Activated CD4-positive, alpha-beta T cell treated with anti-CD3 and anti-CD28 coated beads, Interleukin-2, amount 50 U/mL, for 48 hours (primary cell): Measurements from ENCODE around the gene GDF11.

Experiments
- DNase-seq, 2 experiments: peaks; one replicate each; pipeline ENCODE4 v3.0.0-alpha.2; 2020

Gene GDF11

DNA sequence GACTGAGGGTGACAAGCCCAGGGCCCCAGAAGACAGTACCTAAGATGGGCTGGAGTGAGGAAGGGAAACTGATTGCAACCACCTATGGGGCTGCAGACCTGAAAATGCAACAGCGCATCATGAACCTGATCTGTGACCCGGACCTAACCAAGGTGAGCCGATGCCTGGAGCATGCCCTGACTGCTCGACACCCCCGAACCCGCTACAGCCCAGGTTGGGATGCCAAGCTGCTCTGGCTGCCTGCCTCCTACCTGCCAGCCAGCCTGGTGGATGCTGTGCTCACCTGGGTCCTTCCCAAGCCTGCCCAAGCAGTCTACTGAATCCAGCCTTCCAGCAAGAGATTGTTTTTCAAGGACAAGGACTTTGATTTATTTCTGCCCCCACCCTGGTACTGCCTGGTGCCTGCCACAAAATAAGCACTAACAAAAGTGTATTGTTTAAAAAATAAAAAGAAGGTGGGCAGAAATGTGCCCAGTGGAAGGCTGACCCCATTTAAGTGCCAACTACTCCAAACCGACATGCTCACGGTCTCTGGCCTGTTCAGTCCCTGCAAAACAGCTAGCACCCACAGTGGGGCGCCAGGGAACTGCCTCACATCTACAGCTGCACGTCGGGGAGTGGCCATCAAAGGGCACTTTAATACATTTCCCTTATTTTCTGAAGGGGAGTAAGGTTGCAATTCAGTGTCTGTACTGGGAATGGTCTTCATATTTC lies 18.5 kb upstream of the GDF11 start:
- peak; percentile 69 to 81 for DNase-seq

DNA sequence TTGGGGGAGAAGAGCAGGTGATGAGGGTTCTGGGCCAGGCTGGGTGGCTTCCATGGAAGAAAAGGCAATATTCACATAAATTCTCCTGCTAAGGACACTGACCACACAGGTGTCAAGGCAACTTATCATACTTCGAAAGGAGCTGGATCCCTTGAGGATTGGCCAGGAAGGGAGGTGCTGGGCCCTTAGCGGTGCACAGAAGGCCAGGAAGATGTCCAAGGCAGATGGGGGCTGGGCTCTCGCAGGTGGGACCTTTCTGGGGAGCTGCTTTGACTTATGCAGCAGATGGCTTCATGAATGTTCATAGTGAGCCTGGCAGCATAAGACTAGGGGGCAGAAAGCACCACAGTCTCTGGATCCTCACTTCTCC lies 18.0 kb upstream of the GDF11 start:
- DNase-seq: no peak

DNA sequence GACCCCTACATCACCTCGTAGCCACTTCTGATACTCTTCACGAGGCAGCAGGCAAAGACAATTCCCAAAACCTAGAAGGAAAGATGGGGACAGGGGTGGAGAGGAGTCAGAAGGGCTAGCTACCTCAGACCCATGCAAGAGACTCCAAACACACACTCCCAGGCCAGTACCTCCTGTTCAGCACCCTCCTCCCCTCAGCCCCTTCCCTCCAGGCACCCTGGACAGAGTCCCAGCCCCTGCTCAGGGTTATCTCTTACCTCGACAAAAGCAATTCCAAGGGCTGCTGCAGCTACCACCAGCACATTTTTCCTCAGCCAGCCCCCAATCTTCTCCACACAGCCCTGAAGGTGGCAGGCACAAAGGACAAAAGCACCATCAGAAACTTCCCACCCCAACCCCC lies 17.4 kb upstream of the GDF11 start:
- DNase-seq: no peak

DNA sequence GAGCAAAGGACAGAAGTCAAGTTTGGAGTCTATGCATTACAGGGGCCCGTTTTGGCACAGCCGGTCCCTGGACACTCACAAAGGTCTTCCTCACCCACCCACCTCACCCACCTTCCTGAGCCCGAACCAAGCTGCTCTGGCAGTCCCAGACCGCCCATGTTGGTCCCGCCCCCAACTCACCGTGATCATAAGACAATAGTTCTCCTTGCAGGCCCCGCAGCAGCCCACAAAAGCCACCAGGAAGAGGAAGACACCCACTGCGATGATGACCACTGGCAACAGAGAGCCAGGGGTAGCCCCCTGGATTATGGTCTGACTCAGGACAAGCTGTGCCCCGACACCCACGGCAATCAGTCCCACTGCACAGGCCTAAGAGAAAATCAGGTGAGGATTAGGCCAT lies 16.0 kb upstream of the GDF11 start:
- DNase-seq: no peak

DNA sequence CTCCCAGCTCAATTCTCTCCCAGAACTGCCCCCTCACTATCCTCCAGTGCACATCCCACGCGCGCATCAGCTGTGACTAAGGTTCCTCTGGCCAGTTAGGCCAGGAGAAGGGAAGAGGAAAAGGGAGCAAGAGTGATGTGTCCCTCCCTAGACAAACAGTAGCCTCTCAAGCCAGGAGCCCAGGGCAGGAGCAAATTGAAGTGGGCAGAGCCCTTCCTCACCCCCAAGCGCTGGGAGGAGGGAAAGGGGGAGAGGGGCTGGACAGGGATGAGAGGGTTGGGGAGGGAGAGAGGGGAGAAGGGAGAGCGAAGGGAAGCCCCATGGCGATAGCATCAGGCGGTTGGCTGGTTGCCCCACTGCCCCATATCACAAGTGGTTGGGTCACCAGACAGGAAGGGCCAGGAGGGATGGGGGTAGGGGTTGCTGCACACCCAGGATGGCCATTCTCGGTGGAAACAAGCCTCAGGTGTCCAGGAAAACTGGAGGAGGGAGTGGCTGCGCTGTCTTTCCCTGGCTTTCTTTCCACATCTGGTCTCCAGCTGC lies 15.2 kb upstream of the GDF11 start:
- no peak for DNase-seq

DNA sequence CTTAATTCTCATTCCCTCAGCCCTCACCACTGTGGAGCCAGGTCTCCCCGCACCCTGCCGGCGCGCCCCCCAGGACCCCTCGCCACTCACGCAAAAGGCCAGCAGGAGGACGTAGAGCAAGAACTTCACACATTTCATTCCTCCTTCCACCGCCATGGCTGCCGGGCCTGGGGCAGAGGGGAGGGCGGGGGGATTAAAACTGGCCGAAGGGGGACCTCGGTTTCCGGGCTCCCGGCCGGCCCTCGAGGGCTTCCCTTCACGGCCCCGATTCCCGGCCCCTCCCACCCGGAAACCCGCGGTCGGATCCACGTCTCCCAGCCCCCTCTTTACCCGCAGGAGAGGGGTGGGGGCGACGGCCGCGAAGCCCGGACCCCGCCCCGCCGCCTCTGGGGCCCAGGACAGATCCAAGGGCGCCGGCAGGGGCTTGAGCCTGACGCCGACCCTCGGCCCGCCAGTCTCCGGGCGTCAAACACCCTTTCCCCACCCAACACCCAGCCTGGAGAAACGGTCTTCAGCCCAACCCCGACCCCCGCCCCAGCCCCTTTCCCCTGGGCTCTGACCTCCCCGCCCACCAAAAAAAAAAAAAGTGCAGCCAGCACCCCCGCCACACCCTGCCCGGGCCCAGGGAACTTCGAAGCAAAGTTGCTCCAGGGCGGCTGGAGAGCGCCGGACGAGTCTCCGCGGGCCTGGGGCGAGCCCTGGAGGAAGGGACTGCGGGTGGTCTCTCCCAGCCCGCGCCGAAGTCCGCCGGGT lies 14.6 kb upstream of the GDF11 start:
- peak; percentile 33 to 34 for DNase-seq

DNA sequence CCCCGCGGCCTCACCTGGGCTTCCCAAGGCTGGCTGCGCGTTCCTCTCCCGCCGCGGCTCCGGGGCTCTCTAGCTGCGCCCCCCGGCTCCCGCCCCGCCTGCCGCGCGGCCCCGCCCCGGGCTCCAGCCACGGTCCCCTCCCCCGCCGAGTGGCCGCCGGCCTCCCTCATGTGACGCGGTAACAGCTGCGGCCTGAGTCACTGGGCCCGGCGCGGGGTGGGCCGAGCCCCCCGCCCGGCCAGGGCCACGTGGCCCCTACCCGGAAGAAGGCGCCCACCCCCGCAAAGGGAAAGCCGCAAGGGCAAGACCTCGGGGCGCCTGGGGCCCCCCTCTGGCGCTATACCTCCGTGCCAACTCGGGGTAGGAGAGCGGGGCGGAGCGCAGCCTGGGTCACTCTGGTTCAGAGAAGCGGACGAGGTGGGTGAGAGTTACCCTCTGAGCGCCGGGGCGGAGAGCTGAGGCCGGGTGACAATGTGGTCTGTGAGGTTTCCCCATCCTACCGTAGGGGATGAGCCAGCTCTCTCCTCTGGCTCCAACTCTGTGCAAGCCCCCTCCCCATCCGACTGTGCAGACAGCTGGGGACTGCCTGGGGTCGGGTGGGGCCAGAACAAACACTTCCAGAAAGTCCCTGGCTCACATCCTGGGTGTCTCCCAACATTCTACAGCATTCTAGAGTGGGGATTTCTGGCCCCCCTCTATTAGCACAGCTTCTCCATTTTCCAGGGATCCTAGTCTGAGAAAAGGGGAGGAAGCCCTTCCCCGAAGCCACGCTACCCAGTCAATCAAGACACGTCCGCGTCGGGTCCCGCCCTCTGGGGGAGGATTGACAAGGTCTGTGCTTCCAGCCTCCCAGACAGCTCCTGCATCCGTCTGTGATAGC lies 13.7 kb upstream of the GDF11 start, which contains the start of gene CD63:
Gene CD63 (minus strand): TSS at position 71 of the 880 bp plus-strand sequence. CDS start 668 bp downstream, outside the sequence.
- peak; percentile 82 to 87 for DNase-seq

DNA sequence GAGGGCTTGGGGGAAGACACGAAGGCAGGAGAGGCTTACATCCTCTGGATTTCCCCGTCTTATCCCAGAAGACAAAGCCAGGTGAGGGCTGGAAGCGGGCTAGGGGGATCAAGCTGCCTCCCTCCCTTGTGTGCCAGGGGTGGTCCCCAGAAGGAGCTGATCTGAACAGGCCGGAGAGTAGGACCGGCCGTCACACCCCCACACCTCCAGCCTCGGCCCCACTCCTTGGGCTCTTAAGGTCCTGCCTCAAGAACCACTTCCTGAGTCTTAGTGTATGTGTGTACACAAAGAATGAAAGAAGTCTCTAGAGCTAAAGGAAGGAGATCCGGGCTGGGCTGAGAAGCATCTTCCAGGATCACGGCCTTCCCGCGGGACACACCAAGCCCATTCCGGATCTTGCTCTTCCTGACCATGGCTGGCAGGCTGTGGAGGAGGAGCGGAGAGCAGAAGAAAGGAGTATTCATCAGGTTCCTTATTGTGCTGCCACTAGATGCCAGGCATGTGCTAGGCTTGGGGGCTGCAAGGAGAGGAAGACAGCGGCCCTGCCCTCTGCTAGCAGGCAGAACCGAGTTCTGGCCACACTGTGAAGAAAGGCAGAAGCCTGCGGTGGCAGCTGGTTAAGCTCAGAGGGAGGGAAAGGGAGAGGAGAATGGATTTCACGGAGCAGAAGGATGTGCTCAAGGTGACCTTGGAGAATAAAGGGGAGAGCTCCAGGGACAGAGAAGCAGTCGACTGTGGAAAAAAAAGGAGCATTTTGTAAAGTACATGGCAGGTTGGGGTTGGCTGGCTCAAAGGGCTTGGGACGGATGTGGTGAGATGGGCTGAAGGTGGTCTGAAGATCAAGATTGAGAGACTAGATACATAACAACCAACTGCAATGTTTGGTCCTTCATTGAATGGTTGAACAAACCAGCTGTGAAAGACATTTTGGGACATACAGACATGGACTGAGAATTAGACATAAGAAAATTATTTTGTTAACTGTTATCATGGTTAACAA lies 12.8 kb upstream of the GDF11 start:
- peak; percentile 35 to 40 for DNase-seq

DNA sequence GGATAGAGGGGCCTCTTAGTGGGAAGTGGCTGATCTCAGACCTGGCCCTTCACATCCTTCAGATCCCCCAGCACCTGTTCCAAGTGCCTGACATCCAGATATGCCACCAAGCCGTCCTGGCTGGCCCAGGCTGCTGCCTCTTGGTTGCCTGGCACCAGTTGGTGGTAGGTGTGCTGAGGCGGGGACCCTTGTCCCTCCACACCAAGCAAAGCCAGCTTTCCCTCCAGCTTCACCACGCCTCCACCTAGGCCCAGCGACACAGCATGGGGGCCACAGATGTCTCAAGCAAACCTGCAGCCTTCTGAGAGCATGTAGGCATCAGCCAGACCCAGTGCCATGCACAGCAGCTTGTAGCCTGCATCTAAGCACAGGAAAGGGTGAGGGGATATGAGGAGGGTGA lies 10.6 kb upstream of the GDF11 start:
- no peak for DNase-seq

DNA sequence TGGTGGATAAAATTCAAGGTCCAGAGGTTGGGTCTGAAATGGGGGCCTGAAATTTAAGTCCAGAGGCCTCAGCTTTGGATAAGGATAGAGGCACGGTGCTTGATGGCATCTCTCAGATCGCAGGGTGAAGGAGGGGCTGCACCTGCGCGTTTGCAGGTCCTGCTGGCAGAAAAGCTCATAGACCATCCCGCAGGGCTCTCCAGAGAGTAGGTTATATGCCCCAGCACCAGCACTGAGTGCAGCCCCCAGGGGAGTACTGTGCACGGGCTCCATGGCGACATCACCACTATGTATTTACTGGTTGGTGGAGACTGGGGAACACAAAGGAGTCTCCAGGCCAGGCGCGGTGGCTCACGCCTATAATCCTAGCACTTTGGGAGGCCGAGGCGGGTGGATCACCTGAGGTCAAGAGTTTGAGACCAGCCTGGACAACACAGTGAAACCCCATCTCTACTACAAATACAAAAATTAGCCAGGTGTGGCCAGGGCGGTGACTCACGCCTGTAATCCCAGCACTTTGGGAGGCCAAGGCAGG lies 9.8 kb upstream of the GDF11 start:
- DNase-seq: no peak

DNA sequence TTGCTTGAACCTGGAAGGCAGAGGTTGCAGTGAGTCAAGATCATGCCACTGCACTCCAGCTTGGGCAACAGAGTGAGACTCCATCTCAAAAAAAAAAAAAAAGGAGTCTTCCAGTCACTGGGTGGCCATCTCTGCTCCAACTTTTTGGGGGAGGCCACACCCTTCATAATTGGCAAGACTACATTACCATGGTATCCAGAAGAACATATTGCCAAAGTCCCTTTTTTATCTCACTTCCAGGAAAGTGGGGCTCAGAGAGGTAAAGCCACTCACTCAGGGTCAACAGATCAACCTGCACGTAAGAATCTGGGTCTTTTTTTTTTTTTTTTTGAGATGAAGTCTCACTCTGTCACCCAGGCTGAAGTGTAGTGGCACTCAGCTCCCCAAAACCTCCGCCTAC lies 9.1 kb upstream of the GDF11 start:
- DNase-seq: no peak

DNA sequence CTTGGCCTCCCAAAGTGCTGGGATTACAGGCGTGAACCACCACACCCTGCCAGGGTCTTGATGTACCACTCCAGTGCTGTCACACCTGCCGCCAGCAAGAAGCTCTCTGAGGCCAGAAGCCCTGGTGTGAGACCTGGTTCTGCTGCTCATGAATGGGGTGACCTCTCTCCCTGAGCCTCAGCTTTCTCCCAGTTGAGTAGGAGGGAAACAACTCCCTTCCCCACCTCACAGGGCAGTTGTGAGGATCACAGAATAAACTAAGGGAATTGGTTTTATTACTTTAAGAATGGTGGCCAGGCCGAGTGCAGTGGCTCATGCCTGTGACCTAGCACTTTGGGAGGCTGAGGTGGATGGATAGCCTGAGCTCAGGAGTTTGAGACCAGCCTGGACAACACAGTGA lies 8.3 kb upstream of the GDF11 start:
- DNase-seq: no peak

DNA sequence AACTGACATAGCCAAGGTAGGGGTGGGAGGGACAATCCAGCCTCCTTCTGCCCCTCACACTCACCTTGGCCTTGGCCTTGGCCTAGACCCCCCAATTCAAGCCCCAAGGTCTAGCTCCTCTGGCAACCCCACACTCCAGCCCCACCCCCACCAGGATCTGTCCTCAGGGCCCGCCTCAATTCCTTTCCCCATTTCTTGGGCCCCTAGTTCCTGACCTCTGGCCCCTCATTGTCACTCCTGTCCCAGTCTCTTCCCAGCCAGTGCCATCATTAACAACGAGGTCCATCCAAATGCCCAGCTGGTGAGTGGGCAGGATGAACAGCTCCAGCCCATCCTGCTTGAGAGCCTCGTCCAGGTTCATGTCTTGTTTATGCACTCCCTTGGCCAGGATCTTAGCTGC lies 6.8 kb upstream of the GDF11 start:
- no peak for DNase-seq

DNA sequence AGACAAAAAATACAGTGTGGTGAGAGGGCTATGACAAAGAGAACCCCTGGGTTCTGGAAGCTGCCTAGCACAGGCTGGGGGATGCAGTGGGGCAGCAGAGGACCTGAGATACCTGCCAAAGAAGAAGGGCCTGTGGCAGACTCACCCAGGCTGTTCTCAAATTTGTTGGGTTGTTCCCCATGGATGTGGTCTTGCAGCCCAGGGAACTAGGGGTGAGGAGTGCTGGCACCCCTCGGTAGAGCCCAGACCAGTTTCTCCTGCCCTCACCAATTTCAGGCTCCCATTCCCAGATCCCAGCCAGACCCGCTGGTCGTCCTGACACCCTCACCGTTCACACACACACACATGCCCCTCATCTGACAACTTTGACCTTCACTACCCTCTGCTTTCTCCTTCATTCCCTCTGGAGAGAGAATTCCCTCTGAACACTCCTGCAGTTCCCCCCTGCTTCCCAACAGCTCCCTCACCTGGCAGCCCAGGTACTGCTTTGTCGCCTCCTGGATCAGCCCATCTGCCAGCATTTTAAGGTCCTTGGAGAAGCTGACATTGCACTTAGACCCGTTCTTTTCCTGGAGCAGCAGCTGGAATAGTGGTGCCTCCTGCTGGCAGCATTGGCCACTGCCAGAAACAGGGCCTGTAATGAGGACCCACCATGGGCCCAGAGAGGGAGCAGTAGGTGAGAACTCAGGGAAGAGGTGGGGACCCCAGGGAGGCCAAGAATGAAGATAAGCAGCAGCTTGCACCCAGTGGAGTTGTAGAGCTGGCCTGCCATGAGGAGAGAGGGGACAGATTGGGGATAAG lies 5.9 kb upstream of the GDF11 start:
- peak; percentile 73 to 80 for DNase-seq

DNA sequence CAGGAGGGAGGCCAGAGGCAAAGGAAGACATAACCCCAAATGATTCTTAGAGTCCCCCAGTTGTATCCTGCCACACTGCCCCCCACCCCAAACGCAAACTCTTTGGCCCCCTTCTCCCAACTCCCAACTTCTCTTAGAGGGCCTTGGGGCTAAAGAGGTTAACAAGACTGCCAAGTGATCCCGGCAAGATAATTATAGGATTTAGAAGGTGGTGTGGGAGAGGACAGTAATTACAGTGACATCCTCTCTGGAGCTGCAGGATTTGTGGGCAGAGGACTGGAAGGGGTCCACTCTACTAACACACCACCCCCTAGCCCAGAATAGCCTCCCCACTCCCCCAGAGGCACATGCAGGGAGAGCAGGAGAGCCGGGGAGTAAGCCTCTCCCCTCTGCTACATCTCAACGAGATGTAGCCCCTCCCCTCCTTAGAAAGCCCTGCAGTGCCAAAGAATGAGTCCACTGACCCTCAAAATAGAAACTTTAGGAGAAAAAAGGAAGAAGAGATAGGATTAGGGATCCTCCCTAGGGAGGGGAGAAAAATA lies 5.3 kb upstream of the GDF11 start:
- DNase-seq: no peak

DNA sequence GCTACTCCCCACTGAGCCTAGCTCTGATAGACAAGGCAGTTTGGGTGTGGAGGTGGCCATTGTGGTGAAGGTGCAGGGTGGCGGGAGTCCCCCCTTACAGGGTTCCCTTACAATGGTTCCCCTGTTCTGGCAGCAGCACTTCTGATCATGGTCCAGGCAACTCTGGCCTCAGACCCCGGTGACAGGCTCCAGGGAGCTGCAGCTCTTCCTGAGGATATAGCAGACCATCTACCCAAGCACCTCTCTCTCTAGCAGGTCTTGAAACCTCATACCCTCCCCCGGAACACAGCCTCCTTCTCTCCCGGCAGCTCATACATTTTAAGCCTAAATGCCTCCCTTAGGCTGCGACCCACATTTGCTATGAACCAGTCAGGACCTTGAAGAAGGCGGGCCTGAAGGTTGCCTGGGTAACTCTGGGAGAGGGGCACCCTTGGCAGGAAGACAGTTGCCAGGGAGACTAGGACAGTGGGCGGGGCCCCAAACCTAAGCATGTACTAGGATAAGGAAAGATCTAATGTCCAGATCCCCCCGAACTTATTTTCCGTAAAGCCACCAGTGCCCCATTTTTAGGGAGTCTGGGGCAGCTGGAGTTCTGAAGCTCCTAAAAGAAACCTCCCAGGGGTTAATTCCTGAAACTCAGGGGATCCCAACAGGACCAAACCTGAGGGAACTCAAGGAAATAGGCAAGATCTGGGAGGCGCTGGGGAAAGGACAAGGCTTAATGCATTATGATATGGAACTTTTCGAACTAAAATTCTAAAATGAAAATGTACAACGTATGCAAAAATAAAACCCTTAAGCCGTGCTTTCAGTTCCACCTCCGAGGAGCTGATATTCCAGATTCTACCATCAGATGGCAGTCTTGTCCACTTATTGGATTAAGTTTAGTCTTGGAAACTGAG lies 4.5 kb upstream of the GDF11 start:
- peak; percentile 84 to 88 for DNase-seq

DNA sequence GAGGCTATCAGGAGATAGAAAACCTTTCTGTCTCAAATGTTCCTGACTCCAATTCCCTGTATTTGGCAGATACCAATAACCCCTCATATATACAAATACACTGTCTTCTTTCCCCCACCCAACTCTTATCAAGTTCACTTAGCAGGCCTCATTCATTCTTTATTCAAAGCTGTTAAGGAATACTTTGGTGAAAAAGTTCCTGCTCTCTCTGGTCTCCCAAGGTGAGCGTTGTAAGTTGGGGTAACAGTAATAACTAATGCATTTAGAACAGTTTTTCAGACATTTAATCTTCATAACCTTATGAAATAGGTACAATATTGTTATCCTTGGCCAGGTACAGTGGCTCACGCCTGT lies 3.9 kb upstream of the GDF11 start:
- no peak for DNase-seq

DNA sequence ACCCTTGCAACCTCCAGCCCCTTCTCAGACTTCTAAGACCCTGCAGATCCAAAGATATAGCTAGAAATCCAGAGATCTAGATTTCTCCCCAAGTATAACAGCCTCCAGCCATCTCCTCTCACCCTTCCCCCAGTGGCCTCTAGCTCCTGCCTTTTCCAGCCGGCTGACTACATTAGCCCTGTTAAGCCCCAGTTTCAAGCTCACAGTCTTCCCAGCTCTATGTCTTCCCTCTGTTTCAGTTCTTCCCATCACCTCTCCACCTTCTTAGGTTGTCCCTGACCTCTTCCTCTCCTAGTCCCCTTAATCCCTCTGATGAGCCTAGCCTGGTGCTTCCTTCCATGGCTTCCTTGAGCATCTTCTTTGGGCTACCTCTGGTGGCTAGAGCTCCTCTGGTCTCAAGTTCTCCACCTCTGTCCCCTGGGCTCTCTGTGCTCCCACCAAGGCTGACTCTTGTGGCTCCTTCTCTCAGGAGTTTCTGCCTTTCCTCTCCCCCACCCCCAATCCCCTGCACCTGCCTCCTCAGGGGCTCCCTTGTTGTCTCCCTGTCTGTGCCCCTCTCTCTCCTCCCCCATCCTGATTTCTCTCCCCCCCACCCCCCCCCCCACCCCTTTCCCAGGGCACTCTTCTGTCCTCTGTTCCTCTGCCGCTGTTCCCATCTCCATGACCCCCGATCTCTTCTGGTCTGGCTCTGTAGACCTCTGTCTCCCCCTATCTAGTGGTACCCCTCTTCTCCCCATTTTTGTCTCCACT lies 816 bp upstream of the GDF11 start:
- no peak for DNase-seq
